ENCODE results near the gene ATG7. TPM values are rescaled to one million over a fixed set of nuclear protein-coding genes. Genes with fewer than 3 reads are reported as not detected.

Gene ATG7
- total RNA-seq, 1 donor from 2014 or later = 55.0 TPM

DNA sequence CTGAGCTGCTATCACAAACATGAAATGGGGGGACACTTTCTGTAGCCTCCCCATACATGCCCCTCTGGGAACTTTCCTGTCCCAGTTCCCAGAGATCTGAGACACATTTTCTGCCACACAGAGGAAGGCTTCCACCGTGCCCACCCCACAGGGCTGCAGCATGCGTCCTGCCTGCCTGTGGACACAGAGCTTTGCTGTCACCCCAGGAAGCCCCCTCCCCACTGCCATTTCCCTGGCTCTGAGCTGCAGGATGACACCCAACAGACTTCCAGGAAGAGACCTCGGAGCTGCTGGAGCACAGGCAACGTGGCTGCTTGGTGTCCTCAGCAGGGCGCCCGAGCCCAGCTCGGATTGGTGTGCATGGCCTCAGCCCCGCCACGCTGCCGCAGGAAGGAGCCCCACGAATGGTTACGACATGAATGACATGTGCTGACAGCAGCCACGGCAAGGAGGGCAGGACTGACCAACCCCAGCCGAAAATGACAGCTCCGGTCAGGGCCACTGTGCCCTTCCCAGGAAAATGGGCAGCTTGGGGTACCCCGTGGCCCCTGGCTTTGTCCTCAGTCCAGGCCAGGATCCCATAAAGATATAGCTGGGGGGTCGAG is 290.2 kb downstream of the ATG7 start:
- peaks cover 0 to 21% of the 10 kb centered on the region in 2 donors for H3K36me3 ChIP-seq
- H3K27ac ChIP-seq = peak overlapping the region; percentile 78
- TF ChIP-seq, protein P1, sequence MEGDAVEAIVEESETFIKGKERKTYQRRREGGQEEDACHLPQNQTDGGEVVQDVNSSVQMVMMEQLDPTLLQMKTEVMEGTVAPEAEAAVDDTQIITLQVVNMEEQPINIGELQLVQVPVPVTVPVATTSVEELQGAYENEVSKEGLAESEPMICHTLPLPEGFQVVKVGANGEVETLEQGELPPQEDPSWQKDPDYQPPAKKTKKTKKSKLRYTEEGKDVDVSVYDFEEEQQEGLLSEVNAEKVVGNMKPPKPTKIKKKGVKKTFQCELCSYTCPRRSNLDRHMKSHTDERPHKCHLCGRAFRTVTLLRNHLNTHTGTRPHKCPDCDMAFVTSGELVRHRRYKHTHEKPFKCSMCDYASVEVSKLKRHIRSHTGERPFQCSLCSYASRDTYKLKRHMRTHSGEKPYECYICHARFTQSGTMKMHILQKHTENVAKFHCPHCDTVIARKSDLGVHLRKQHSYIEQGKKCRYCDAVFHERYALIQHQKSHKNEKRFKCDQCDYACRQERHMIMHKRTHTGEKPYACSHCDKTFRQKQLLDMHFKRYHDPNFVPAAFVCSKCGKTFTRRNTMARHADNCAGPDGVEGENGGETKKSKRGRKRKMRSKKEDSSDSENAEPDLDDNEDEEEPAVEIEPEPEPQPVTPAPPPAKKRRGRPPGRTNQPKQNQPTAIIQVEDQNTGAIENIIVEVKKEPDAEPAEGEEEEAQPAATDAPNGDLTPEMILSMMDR (IDR thresholded peaks at IDR 0.05) = no peak
- no peak for TF ChIP-seq POLR2AphosphoS5 (IDR thresholded peaks at IDR 0.05; ENCODE audit: insufficient read depth in 1 of 2, low read depth in 1 of 2)
- TF ChIP-seq POLR2A (IDR thresholded peaks at IDR 0.05) = no peak
- intact Hi-C loops (cut with DNase I) = no loop called here
- no peaks in the 10 kb centered on the region for H3K9me3 ChIP-seq
- H3K4me1 ChIP-seq = peaks cover 77% of the 10 kb centered on the region
- no peak overlapping the region for H3K4me3 ChIP-seq
- peak in 1 of 2 donors; percentile 87 for DNase-seq (ENCODE audit: extremely low spot score in 2 of 2)
- no peaks in the 10 kb centered on the region for H3K27me3 ChIP-seq

GRCh38 chr3:11563159-11563864 is 291.1 kb downstream of the ATG7 start:
- no peaks in the 10 kb centered on the region for H3K9me3 ChIP-seq
- TF ChIP-seq POLR2A (IDR thresholded peaks at IDR 0.05) (no peak), POLR2AphosphoS5 (IDR thresholded peaks at IDR 0.05; ENCODE audit: insufficient read depth in 1 of 2, low read depth in 1 of 2) (no peak)
- TF ChIP-seq, protein P1 (IDR thresholded peaks at IDR 0.05) = no peak
- peaks cover 77% of the 10 kb centered on the region for H3K4me1 ChIP-seq
- peak overlapping the region; percentile 78 for H3K27ac ChIP-seq
- H3K27me3 ChIP-seq = no peaks in the 10 kb centered on the region
- no peak overlapping the region for H3K4me3 ChIP-seq
- intact Hi-C loops (cut with DNase I) = no loop called here
- DNase-seq (ENCODE audit: extremely low spot score in 2 of 2) = peak in 1 of 2 donors; percentile 83
- H3K36me3 ChIP-seq = peaks cover 0 to 19% of the 10 kb centered on the region in 2 donors

DNA sequence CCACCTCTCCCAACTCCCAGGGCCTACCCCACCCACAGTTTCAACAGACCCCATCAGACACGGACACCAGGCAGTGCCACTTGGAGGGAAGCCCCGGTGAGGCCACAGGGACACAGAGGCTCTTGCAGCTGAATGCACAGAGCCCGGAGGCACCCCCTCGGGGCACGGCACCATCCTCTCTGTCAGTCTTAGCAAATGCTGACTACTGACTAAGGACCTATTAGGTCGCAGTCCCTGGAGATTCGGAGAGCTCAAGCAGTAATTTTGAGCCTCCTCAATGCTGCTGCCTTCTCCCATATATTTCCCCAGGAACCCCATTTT is 291.6 kb downstream of the ATG7 start:
- DNase-seq (ENCODE audit: extremely low spot score in 2 of 2) = peak in 1 of 2 donors; percentile 85
- H3K27ac ChIP-seq = peak overlapping the region; percentile 78
- intact Hi-C loops (cut with DNase I) = no loop called here
- H3K4me3 ChIP-seq = no peak overlapping the region
- TF ChIP-seq, protein P1 (IDR thresholded peaks at IDR 0.05) = no peak
- no peak for TF ChIP-seq POLR2A (IDR thresholded peaks at IDR 0.05)
- TF ChIP-seq POLR2AphosphoS5 (IDR thresholded peaks at IDR 0.05; ENCODE audit: insufficient read depth in 1 of 2, low read depth in 1 of 2) = no peak
- peaks cover 0 to 14% of the 10 kb centered on the region in 2 donors for H3K36me3 ChIP-seq
- no peaks in the 10 kb centered on the region for H3K9me3 ChIP-seq
- H3K27me3 ChIP-seq = no peaks in the 10 kb centered on the region
- H3K4me1 ChIP-seq = peaks cover 77% of the 10 kb centered on the region

- Histone ChIP-seq H3K27ac (peak overlapping the region; percentile 3), H3K4me1 (peaks cover 77% of the 10 kb centered on the region), H3K27me3 (no peaks in the 10 kb centered on the region), H3K4me3 (no peak overlapping the region), H3K36me3 (peaks cover 0 to 13% of the 10 kb centered on the region in 2 donors), H3K9me3 (no peaks in the 10 kb centered on the region)
- intact Hi-C loops (cut with DNase I) = no loop called here
- TF ChIP-seq POLR2AphosphoS5 (IDR thresholded peaks at IDR 0.05; ENCODE audit: insufficient read depth in 1 of 2, low read depth in 1 of 2) (no peak), POLR2A (IDR thresholded peaks at IDR 0.05) (no peak)
- TF ChIP-seq, protein P1 (IDR thresholded peaks at IDR 0.05) = no peak
- peak in 1 of 2 donors; percentile 86 for DNase-seq (ENCODE audit: extremely low spot score in 2 of 2)
Observed at GRCh38 chr3:11564577-11565001, 292.4 kb downstream of the ATG7 start.

- no peaks in the 10 kb centered on the region for H3K9me3 ChIP-seq
- peak in 1 of 2 donors; percentile 82 for DNase-seq (ENCODE audit: extremely low spot score in 2 of 2)
- no peaks in the 10 kb centered on the region for H3K27me3 ChIP-seq
- peak overlapping the region; percentile 23 for H3K27ac ChIP-seq
- no peak overlapping the region for H3K4me3 ChIP-seq
- H3K36me3 ChIP-seq = peaks cover 0 to 13% of the 10 kb centered on the region in 2 donors
- TF ChIP-seq POLR2AphosphoS5 (IDR thresholded peaks at IDR 0.05; ENCODE audit: insufficient read depth in 1 of 2, low read depth in 1 of 2) (no peak), POLR2A (IDR thresholded peaks at IDR 0.05) (no peak)
- TF ChIP-seq, protein P1 (IDR thresholded peaks at IDR 0.05) = no peak
- intact Hi-C loops (cut with DNase I) = no loop called here
- H3K4me1 ChIP-seq = peaks cover 75% of the 10 kb centered on the region
Observed at GRCh38 chr3:11565072-11565471, 292.9 kb downstream of the ATG7 start.

Data from vagina (tissue), 2 donors.